Astrocyte of the spinal cord (primary cell): ENCODE data around the gene RDX.

Experiments
- DNase-seq: peaks from one replicate; pipeline ENCODE4 v3.0.0; 2011; ENCODE audit warnings: low read depth, low spot score
- H3K4me3 ChIP-seq: 2 replicates; pipeline ENCODE4 v1.5.1; 2011; ENCODE audit warnings: low read depth, mild to moderate bottlenecking, low read length, moderate library complexity
- in situ Hi-C: cut with HindIII; loops from 2 replicates; pipeline ENCODE4 v1.10.0; 2017; ENCODE audit warnings: low sequenced_read_pairs
- TF ChIP-seq, protein P1 (sequence below): IDR thresholded peaks from 2 replicates; pipeline ENCODE4 v1.5.1; 2012; ENCODE audit warnings: low read depth, mild to moderate bottlenecking, low read length, inconsistent platforms

The RDX gene

DNA sequence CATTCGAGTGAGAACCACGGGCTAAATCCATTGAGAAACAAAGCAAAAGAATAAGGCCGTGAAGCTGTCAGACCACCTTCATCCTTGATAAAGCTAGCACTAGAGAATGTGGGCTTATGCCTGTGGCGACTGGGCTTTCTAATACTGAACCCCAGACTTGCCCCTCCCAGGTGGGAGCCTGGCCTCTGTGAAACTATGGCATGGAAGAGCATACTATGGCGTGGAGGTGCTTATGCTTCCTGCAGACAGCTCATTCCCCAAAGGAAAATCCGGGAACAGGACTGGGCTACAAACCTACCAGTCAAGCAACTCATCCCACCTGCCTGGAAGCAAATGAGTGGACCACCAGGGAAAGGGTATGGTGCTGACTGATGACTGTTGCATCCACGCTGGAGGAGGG, 110.8 kb downstream of the RDX start:
- in situ Hi-C loops, result no loop called here
- no peak overlapping the region for H3K4me3 ChIP-seq
- DNase-seq, result no peak
- TF ChIP-seq, protein P1, sequence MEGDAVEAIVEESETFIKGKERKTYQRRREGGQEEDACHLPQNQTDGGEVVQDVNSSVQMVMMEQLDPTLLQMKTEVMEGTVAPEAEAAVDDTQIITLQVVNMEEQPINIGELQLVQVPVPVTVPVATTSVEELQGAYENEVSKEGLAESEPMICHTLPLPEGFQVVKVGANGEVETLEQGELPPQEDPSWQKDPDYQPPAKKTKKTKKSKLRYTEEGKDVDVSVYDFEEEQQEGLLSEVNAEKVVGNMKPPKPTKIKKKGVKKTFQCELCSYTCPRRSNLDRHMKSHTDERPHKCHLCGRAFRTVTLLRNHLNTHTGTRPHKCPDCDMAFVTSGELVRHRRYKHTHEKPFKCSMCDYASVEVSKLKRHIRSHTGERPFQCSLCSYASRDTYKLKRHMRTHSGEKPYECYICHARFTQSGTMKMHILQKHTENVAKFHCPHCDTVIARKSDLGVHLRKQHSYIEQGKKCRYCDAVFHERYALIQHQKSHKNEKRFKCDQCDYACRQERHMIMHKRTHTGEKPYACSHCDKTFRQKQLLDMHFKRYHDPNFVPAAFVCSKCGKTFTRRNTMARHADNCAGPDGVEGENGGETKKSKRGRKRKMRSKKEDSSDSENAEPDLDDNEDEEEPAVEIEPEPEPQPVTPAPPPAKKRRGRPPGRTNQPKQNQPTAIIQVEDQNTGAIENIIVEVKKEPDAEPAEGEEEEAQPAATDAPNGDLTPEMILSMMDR, result no peak

DNA sequence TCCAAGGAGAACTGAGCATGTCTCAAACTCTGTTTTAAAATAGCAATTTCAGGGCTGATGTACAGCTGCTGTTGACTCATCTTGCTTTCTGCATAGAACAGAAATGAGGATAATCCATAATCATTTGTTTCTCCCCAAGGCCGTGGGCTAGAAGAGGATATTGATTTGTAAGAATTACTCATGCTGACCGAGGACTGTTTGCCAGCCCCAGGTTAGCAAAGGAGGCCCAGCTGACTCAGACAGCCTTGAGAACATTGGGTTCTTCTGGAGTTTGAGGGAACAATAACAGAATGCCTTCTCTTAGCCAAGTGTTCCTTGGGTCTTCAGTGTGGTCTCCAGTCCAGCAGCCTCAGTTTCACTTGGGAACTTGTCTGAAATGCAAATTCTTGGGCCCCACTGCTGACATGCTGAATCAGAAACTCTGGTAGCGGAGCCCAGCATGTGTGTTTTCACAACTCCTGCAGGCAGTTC, 111.3 kb downstream of the RDX start:
- TF ChIP-seq, protein P1, result no peak
- in situ Hi-C loops, result no loop called here
- DNase-seq, result peak; percentile 94
- H3K4me3 ChIP-seq, result no peak overlapping the region

DNA sequence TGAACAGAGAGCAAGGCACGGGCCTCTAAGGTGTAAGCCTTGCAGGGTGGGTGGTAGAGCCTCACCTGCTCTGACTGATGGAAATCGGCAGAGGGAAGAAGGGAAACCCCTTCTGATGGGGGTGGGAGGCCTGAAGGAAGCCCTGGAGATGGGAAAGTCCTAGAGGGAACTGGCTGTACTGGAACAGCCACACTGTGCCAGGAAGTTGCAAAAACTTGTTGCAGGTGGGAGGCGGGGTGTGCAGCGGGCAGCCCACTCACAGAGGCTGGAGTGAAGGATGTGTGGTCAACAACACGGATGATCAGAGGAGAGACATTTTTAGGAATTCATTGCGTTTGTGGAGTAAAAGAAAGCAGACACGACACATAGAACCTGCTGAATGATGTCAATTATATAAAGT, 112.0 kb downstream of the RDX start:
- H3K4me3 ChIP-seq, result no peak overlapping the region
- TF ChIP-seq, protein P1, result no peak
- in situ Hi-C loops, result no loop called here
- DNase-seq, result no peak

DNA sequence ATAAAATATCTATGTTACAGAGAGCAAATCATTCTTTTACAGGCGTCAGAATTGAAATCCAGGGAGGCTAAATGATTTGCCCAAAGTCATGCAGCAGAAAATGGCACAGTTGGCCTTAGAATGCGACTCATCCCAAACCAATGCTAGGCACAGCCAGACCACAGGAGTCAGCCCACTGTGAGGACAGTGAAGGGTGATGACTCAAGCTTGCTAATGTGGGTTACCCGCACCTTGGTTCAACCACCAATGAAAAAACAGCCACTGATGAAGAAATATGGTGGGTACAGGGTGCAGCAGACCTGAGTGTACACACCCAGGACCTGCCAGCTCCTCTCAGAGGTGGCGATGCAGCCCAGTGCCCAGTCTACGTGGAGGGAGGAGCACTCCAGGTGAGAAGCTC, 113.5 kb downstream of the RDX start:
- peak; percentile 54 for DNase-seq
- TF ChIP-seq, protein P1, result no peak

DNA sequence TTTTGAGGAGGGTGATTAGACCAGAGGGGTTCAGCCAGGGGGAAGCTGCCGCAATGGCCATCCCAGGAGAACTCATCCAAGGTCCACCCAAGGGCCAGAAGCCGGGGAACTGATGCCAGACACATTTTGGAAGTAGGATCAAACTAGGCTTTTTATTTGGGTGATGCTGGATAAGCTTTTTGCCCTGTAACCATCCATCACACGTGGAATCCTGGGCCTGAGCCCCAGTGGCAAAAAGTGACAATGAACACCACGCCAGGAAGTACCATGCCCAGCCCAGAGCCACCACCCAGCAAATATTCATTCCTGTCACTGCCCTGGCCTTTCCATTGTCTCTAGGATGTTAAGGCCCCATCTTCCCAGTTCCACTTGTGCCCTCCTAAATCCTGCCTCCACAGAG, 117.3 kb downstream of the RDX start:
- no peak for DNase-seq
- in situ Hi-C loops, result no loop called here
- TF ChIP-seq, protein P1, result no peak
- H3K4me3 ChIP-seq, result no peak overlapping the region

More for the DNA sequence above, 113.5 kb downstream of the RDX start:
- in situ Hi-C loops, result no loop called here
- H3K4me3 ChIP-seq, result no peak overlapping the region

DNA sequence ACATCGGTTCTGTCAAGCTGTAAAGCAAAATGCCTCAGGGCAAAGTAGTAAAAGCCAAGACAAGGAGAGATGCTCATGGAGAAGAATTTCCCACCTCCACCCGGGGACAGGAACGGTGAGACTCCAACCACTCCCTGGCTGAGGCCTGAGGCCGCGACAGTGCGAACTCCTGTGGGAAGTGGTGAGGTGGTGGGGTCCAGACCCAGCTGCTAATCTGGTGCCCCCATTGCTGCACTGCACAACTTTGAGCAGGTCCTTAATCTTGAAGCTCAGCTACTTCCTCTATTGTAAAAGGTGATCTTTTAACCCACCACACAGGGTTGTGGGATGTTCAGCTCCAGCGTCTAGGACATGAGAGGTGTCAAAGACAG, 119.3 kb downstream of the RDX start:
- no peak for DNase-seq
- in situ Hi-C loops, result no loop called here
- H3K4me3 ChIP-seq, result no peak overlapping the region
- TF ChIP-seq, protein P1, result no peak
